Measurements from ENCODE around the gene GPBP1. TPM values are rescaled to one million over a fixed set of nuclear protein-coding genes. Genes with fewer than 3 reads are reported as not detected.

The GPBP1 gene
- total RNA-seq, 1 experiment from 2014 or later = 100 TPM

- TF ChIP-seq, protein P1, sequence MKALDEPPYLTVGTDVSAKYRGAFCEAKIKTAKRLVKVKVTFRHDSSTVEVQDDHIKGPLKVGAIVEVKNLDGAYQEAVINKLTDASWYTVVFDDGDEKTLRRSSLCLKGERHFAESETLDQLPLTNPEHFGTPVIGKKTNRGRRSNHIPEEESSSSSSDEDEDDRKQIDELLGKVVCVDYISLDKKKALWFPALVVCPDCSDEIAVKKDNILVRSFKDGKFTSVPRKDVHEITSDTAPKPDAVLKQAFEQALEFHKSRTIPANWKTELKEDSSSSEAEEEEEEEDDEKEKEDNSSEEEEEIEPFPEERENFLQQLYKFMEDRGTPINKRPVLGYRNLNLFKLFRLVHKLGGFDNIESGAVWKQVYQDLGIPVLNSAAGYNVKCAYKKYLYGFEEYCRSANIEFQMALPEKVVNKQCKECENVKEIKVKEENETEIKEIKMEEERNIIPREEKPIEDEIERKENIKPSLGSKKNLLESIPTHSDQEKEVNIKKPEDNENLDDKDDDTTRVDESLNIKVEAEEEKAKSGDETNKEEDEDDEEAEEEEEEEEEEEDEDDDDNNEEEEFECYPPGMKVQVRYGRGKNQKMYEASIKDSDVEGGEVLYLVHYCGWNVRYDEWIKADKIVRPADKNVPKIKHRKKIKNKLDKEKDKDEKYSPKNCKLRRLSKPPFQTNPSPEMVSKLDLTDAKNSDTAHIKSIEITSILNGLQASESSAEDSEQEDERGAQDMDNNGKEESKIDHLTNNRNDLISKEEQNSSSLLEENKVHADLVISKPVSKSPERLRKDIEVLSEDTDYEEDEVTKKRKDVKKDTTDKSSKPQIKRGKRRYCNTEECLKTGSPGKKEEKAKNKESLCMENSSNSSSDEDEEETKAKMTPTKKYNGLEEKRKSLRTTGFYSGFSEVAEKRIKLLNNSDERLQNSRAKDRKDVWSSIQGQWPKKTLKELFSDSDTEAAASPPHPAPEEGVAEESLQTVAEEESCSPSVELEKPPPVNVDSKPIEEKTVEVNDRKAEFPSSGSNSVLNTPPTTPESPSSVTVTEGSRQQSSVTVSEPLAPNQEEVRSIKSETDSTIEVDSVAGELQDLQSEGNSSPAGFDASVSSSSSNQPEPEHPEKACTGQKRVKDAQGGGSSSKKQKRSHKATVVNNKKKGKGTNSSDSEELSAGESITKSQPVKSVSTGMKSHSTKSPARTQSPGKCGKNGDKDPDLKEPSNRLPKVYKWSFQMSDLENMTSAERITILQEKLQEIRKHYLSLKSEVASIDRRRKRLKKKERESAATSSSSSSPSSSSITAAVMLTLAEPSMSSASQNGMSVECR (CRISPR knock-in tag; IDR thresholded peaks at IDR 0.05; ENCODE audit: borderline replicate concordance) = no peak
- TF ChIP-seq TP53 (CRISPR knock-in tag; IDR thresholded peaks at IDR 0.05) (no peak), TCF7 (CRISPR knock-in tag; IDR thresholded peaks at IDR 0.05; ENCODE audit: low read depth) (no peak), TEAD1 (CRISPR knock-in tag; IDR thresholded peaks at IDR 0.05) (no peak), EMX1 (CRISPR knock-in tag; IDR thresholded peaks at IDR 0.05) (no peak), SMAD4 (CRISPR knock-in tag; IDR thresholded peaks at IDR 0.05) (no peak)
Observed at GRCh38 chr5:57246426-57246825, 72.6 kb downstream of the GPBP1 start (continued).

GRCh38 chr5:57247765-57248164 is 73.9 kb downstream of the GPBP1 start:
- TF ChIP-seq ZNF671 (CRISPR knock-in tag; IDR thresholded peaks at IDR 0.05) (no peak), ZMAT4 (CRISPR knock-in tag; IDR thresholded peaks at IDR 0.05) (no peak), JUN (CRISPR knock-in tag; IDR thresholded peaks at IDR 0.05) (no peak)
- Mint-ChIP-seq H3K4me1 (peaks cover 10% of the 10 kb centered on the region), H3K27me3 (ENCODE audit: low read depth) (no peaks in the 10 kb centered on the region), H3K4me3 (no peak overlapping the region), H3K9me3 (peaks cover 6% of the 10 kb centered on the region; the same call in 1 of the 2 replicates), H3K27ac (no peak overlapping the region), H3K36me3 (peaks cover 61% of the 10 kb centered on the region)
- no peak for ATAC-seq
- ChIA-PET CTCF (no interaction called here), POLR2A (no interaction called here)
- DNase-seq (ENCODE audit: low spot score) = no peak

GRCh38 chr5:57249265-57249874 is 75.5 kb downstream of the GPBP1 start:
- POLR2A ChIA-PET = no interaction called here
- H3K27ac Mint-ChIP-seq = no peak overlapping the region
- ATAC-seq (no peak), DNase-seq (ENCODE audit: low spot score) (no peak)
- peaks cover 6% of the 10 kb centered on the region for H3K4me1 Mint-ChIP-seq
- no peak for TF ChIP-seq PRDM15 (CRISPR knock-in tag; IDR thresholded peaks at IDR 0.05)
- TF ChIP-seq ZNF671 (CRISPR knock-in tag; IDR thresholded peaks at IDR 0.05) = no peak
- TF ChIP-seq JAZF1 (CRISPR knock-in tag; IDR thresholded peaks at IDR 0.05) = no peak
- TF ChIP-seq TCF7 (CRISPR knock-in tag; IDR thresholded peaks at IDR 0.05; ENCODE audit: low read depth) = no peak
- TF ChIP-seq, protein P2, sequence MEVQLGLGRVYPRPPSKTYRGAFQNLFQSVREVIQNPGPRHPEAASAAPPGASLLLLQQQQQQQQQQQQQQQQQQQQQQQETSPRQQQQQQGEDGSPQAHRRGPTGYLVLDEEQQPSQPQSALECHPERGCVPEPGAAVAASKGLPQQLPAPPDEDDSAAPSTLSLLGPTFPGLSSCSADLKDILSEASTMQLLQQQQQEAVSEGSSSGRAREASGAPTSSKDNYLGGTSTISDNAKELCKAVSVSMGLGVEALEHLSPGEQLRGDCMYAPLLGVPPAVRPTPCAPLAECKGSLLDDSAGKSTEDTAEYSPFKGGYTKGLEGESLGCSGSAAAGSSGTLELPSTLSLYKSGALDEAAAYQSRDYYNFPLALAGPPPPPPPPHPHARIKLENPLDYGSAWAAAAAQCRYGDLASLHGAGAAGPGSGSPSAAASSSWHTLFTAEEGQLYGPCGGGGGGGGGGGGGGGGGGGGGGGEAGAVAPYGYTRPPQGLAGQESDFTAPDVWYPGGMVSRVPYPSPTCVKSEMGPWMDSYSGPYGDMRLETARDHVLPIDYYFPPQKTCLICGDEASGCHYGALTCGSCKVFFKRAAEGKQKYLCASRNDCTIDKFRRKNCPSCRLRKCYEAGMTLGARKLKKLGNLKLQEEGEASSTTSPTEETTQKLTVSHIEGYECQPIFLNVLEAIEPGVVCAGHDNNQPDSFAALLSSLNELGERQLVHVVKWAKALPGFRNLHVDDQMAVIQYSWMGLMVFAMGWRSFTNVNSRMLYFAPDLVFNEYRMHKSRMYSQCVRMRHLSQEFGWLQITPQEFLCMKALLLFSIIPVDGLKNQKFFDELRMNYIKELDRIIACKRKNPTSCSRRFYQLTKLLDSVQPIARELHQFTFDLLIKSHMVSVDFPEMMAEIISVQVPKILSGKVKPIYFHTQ (CRISPR knock-in tag; IDR thresholded peaks at IDR 0.05) = no peak
- TF ChIP-seq RELA (CRISPR knock-in tag; IDR thresholded peaks at IDR 0.05; ENCODE audit: borderline replicate concordance) = no peak
- no peak for TF ChIP-seq ETV6 (CRISPR knock-in tag; IDR thresholded peaks at IDR 0.05)
- TF ChIP-seq SMAD4 (CRISPR knock-in tag; IDR thresholded peaks at IDR 0.05) = no peak
- no peak for TF ChIP-seq ZNF425 (CRISPR knock-in tag; conservative IDR thresholded peaks at IDR 0.05)
- no peak for TF ChIP-seq PRRX2 (CRISPR knock-in tag; IDR thresholded peaks at IDR 0.05)
- TF ChIP-seq TP53 (CRISPR knock-in tag; IDR thresholded peaks at IDR 0.05) = no peak
- no peak for TF ChIP-seq ZNF281 (CRISPR knock-in tag; IDR thresholded peaks at IDR 0.05)
- H3K9me3 Mint-ChIP-seq = peaks cover 6% of the 10 kb centered on the region; the same call in 1 of the 2 replicates
- CTCF ChIA-PET = no interaction called here
- H3K36me3 Mint-ChIP-seq = peaks cover 71% of the 10 kb centered on the region
- H3K4me3 Mint-ChIP-seq = no peak overlapping the region
- no peaks in the 10 kb centered on the region for H3K27me3 Mint-ChIP-seq (ENCODE audit: low read depth)
